ENCODE data around the gene SIRPB2. TPM values are rescaled to one million over a fixed set of nuclear protein-coding genes. Genes with fewer than 3 reads are reported as not detected.

The SIRPB2 gene
- total and polyA plus RNA-seq, 9 donors, result 0.88 to 3.8 (median 1.4) TPM

DNA sequence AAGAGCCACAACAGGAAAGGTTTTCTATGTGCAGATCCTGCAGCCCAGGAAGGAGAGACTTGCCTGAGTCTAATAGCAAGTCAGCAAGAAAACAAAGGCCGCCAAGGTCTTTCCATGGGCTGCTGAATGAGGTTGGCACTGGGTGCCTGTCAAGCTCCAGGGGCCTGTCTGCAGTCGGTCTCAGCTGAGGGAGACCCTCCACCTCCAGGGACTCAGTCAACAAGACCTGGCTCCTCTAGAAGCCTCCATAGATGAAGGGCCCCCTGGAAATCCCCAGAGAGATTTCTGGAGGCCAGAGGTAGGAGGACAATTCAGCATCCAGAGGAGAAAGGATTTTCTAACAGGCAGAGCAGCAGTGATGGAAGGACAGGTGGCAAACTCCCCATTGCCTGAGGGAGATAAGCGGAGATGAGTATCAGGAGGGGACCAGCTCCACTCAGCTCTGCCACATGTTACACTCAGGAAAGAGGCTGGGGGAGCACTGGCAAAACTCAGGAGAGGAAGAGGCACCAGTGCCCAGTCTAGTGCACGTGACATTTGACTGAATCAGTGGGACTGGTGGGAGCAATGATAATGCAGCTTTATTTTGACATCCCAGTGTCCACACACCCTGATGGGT, 64.9 kb downstream of the SIRPB2 start:
- WGBS, 3 donors, result 55 to 65% (median 65%) methylated on average over 4 of the region's 4 CpGs
- H3K4me3 ChIP-seq, result no peak overlapping the region
- TF ChIP-seq POLR2A (IDR thresholded peaks at IDR 0.05), result no peak
- TF ChIP-seq, protein P1, sequence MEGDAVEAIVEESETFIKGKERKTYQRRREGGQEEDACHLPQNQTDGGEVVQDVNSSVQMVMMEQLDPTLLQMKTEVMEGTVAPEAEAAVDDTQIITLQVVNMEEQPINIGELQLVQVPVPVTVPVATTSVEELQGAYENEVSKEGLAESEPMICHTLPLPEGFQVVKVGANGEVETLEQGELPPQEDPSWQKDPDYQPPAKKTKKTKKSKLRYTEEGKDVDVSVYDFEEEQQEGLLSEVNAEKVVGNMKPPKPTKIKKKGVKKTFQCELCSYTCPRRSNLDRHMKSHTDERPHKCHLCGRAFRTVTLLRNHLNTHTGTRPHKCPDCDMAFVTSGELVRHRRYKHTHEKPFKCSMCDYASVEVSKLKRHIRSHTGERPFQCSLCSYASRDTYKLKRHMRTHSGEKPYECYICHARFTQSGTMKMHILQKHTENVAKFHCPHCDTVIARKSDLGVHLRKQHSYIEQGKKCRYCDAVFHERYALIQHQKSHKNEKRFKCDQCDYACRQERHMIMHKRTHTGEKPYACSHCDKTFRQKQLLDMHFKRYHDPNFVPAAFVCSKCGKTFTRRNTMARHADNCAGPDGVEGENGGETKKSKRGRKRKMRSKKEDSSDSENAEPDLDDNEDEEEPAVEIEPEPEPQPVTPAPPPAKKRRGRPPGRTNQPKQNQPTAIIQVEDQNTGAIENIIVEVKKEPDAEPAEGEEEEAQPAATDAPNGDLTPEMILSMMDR (IDR thresholded peaks at IDR 0.05), result no peak
- no peak for TF ChIP-seq EP300 (IDR thresholded peaks at IDR 0.05)
- no peaks in the 10 kb centered on the region for H3K36me3 ChIP-seq
- H3K27ac ChIP-seq, result no peak overlapping the region
- intact Hi-C loops (cut with DNase I), result no loop called here
- H3K9me3 ChIP-seq, result no peaks in the 10 kb centered on the region
- no peaks in the 10 kb centered on the region for H3K27me3 ChIP-seq
- H3K4me1 ChIP-seq (ENCODE audit: insufficient read depth), result no peaks in the 10 kb centered on the region
- no peak for DNase-seq

Small RNA genes lying within 50 kb of the gene (small RNA-seq; reads per million reads assigned to genes)
- gene RNU6-917P, result not detected

Other genes with a start within 250 kb of the SIRPB2 start
- gene SNPH, start 225.1 kb downstream of the SIRPB2 start, total RNA-seq, result 1 to 10 TPM; 2.4 to 6.8 (median 4.1) TPM
- gene SNPH, start 225.1 kb downstream of the SIRPB2 start, polyA plus RNA-seq, result 1 to 10 TPM; 1.5 to 1.7 TPM
- 10 to 100 TPM in 1 of 7 donors, 1 to 10 TPM in 6; 2.7 to 34.7 (median 4.0) TPM for gene SDCBP2, start 162.3 kb downstream of the SIRPB2 start, total RNA-seq
- gene SDCBP2, start 162.3 kb downstream of the SIRPB2 start, polyA plus RNA-seq, result 1 to 10 TPM in 1 of 2 donors, under 1 TPM in 1; 0.92 to 3.4 TPM
- 100 to 1,000 TPM in 6 of 7 donors, 10 to 100 TPM in 1; 64.7 to 258 (median 151) TPM for gene FKBP1A, start 98.4 kb downstream of the SIRPB2 start, total RNA-seq
- 100 to 1,000 TPM; 154 to 697 TPM for gene FKBP1A, start 98.4 kb downstream of the SIRPB2 start, polyA plus RNA-seq
- 10 to 100 TPM; 23.4 to 79.6 (median 63.2) TPM for gene NSFL1C, start 24.6 kb downstream of the SIRPB2 start, total RNA-seq
- gene NSFL1C, start 24.6 kb downstream of the SIRPB2 start, polyA plus RNA-seq, result 100 to 1,000 TPM in 1 of 2 donors, 10 to 100 TPM in 1; 45.6 to 105 TPM
- not detected for gene SIRPD, start 66.3 kb upstream of the SIRPB2 start, total RNA-seq
- not detected for gene SIRPD, start 66.3 kb upstream of the SIRPB2 start, polyA plus RNA-seq
- gene SIRPB1, start 128.6 kb upstream of the SIRPB2 start, total RNA-seq, result 1 to 10 TPM in 5 of 7 donors, under 1 TPM in 2; 0.25 to 9.7 (median 1.9) TPM
- gene SIRPB1, start 128.6 kb upstream of the SIRPB2 start, polyA plus RNA-seq, result 1 to 10 TPM in 1 of 2 donors, under 1 TPM in 1; 0.87 to 4.3 TPM
- gene SIRPG, start 166.4 kb upstream of the SIRPB2 start, total RNA-seq, result under 1 TPM in 2 of 7 donors, not detected in 5; 0.23 to 0.25 TPM
- 1 to 10 TPM in 1 of 2 donors, under 1 TPM in 1; 0.06 to 1.4 TPM for gene SIRPG, start 166.4 kb upstream of the SIRPB2 start, polyA plus RNA-seq